NCI-H526 treated with DMSO at 0.1 percent for 48 hours (cell line): ENCODE data around the gene TLR8.

Experiments
- DNase-seq: peaks from one replicate; lab custom pipeline; 2025; lab: John Stamatoyannopoulos, UW

TLR8 gene

GRCh38 chrX:12966151-12966550, 59.7 kb downstream of the TLR8 start:
- no peak for DNase-seq

- DNase-seq: no peak
Observed at GRCh38 chrX:12967711-12968465, 61.5 kb downstream of the TLR8 start.

GRCh38 chrX:12970691-12971202, 64.3 kb downstream of the TLR8 start:
- DNase-seq: no peak

- no peak for DNase-seq
Observed at GRCh38 chrX:12971282-12972003, 65.0 kb downstream of the TLR8 start.

GRCh38 chrX:12972243-12972642, 65.8 kb downstream of the TLR8 start:
- no peak for DNase-seq
